Measurements from ENCODE around the gene EMP2. TPM values are rescaled to one million over a fixed set of nuclear protein-coding genes. Genes with fewer than 3 reads are reported as not detected.

EMP2 gene
- total and polyA plus RNA-seq, 2 of the 4 experiments (the other 2 are of a cell fraction) = 13.8 to 18.3 TPM

GRCh38 chr16:10620120-10620519 lies 39.7 kb upstream of the EMP2 start:
- H2AK5ac ChIP-seq (ENCODE audit: low read depth, low read length) = no peak overlapping the region
- no peaks in the 10 kb centered on the region for H3K79me1 ChIP-seq (ENCODE audit: low read depth in 1 of 2, low read length in 2 of 2)
- H2AK9ac ChIP-seq (replicated peaks; ENCODE audit: low read depth, low read length, poor library complexity) = no peak overlapping the region
- H3K18ac ChIP-seq (ENCODE audit: low read depth, low read length) = no peak overlapping the region
- no peak overlapping the region for H3K23ac ChIP-seq (ENCODE audit: low read depth, low read length)
- H3K27ac ChIP-seq (ENCODE audit: insufficient read depth, low read length) = no peak overlapping the region
- no peak overlapping the region for H3K56ac ChIP-seq (ENCODE audit: extremely low read depth, insufficient read depth, low read length)
- ATAC-seq (ENCODE audit: low read depth) = no peak
- H3K4me3 ChIP-seq (ENCODE audit: insufficient read depth, low read depth, low read length) = no peak overlapping the region
- POLR2A ChIA-PET (ENCODE audit: unreplicated experiment) = no interaction called here
- no peak overlapping the region for H2BK120ac ChIP-seq (ENCODE audit: low read depth, low read length)
- in situ Hi-C loops (cut with MboI; ENCODE audit: low sequenced_read_pairs) = no loop called here
- no peaks in the 10 kb centered on the region for H3K9me3 ChIP-seq (ENCODE audit: control insufficient read depth, insufficient read depth, low read length)
- dilution Hi-C loops (cut with HindIII; ENCODE audit: low sequenced_read_pairs, unreplicated experiment) = no loop called here
- no peaks in the 10 kb centered on the region for H3K9me1 ChIP-seq (ENCODE audit: insufficient read depth, low read length)
- no peak for DNase-seq
- 69% methylated on average over 4 of the region's 6 CpGs; no CpG with 5 or more reads in 1 of the 2 experiments for WGBS, 2 experiments (ENCODE audit: extremely low coverage in 2 of 2, insufficient read length in 1 of 2)
- no peak overlapping the region for H4K91ac ChIP-seq (ENCODE audit: insufficient read depth, low read depth, low read length)
- H3K14ac ChIP-seq (replicated peaks; ENCODE audit: low read depth, low read length) = no peak overlapping the region
- H3K27me3 ChIP-seq (ENCODE audit: control insufficient read depth, insufficient read depth, low read length) = peaks cover 13% of the 10 kb centered on the region
- H2BK15ac ChIP-seq (ENCODE audit: low read depth, low read length) = no peak overlapping the region
- H4K20me1 ChIP-seq (ENCODE audit: insufficient read depth, low read length) = no peaks in the 10 kb centered on the region
- TF ChIP-seq BHLHE40 (IDR thresholded peaks at IDR 0.05; ENCODE audit: low read depth, low read length) (no peak), ELK1 (IDR thresholded peaks at IDR 0.05; ENCODE audit: borderline replicate concordance, low read depth, low read length) (no peak), RAD21 (IDR thresholded peaks at IDR 0.05; ENCODE audit: low read length) (no peak), MAFK (IDR thresholded peaks at IDR 0.05; ENCODE audit: low read depth, low read length) (no peak), MAZ (IDR thresholded peaks at IDR 0.05; ENCODE audit: borderline replicate concordance, low read depth, low read length) (no peak), RCOR1 (IDR thresholded peaks at IDR 0.05; ENCODE audit: insufficient replicate concordance, low read length) (no peak), NFE2L2 (IDR thresholded peaks at IDR 0.05; ENCODE audit: low read depth, low read length) (no peak), SMC3 (IDR thresholded peaks at IDR 0.05; ENCODE audit: low read depth, low read length) (no peak), CEBPB (IDR thresholded peaks at IDR 0.05; ENCODE audit: low read depth, low read length) (no peak), MXI1 (IDR thresholded peaks at IDR 0.05; ENCODE audit: borderline replicate concordance, low read depth, low read length) (no peak)
- H2BK20ac ChIP-seq (ENCODE audit: low read depth, low read length) = no peak overlapping the region
- no peak overlapping the region for H3K4me2 ChIP-seq (ENCODE audit: low read depth, low read length)
- H3K4ac ChIP-seq (ENCODE audit: low read depth, low read length) = no peak overlapping the region
- no peak overlapping the region for H2AFZ ChIP-seq (replicated peaks; ENCODE audit: low read length, poor library complexity)
- no peak overlapping the region for H4K8ac ChIP-seq (ENCODE audit: low read depth in 2 of 2, low read length in 2 of 2)
- H3K9ac ChIP-seq (ENCODE audit: low read depth, low read length) = no peak overlapping the region
- no peaks in the 10 kb centered on the region for H3K36me3 ChIP-seq (ENCODE audit: control insufficient read depth, insufficient read depth, low read length)
- intact Hi-C loops (cut with micrococcal nuclease) = no loop called here
- H3K4me1 ChIP-seq (ENCODE audit: control insufficient read depth, insufficient read depth, low read length) = peaks cover 4% of the 10 kb centered on the region; the same call in 1 of the 2 replicates
- H4K5ac ChIP-seq (ENCODE audit: low read depth, low read length) = no peak overlapping the region
- no peak overlapping the region for H2BK5ac ChIP-seq (ENCODE audit: low read depth, low read length, poor library complexity, severe bottlenecking)
- BruUV-seq (replicated peaks) = no TSS peak
- CTCF ChIA-PET = no interaction called here
